OCI-LY3 (cell line): ENCODE measurements around the gene FANCC.

Experiments
- EZH2phosphoT487 ChIP-seq: fragments of 200-600 bp; shearing (Covaris generic); IDR thresholded peaks from 2 replicates; pipeline ENCODE4 v1.6.1; 2018; ENCODE audit warnings: antibody characterized with exemption, mixed run types, low read depth
- TF ChIP-seq, protein P1 (sequence below): fragments of 200-600, 300-600 bp; sonication (generic); IDR thresholded peaks from 2 replicates; pipeline ENCODE4 v1.5.1; 2014; ENCODE audit warnings: antibody characterized with exemption, low read length, low read depth

DNA sequence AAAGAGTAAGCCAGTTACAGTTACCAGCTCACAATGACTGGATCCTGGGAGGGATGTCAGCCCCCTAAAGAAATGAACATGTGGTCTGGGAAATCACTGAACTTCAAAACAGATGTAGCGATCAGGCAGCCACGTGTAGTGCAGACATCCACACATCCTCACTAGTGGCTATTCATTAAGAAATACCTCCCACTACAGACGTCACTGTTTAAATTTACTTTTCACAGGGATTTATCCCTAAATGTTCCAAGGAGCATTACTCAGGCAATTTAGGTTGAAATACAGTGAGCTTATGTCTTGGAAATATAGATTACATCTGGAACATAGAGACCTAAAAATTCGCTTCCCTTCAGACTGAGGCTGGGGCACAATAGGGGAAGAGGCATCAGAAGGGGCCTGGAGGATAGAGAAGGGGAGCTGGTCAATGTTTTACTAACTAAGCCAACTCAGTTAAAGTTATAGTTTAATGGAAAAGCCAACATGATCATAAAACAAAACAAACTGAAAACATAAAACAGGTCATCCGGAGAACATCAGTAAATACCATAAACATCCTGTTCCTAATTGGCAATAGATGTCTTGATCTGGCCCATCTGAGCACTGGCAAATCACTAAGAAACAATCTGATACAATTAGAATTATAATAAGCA, 92.3 kb downstream of the FANCC start:
- TF ChIP-seq, protein P1, sequence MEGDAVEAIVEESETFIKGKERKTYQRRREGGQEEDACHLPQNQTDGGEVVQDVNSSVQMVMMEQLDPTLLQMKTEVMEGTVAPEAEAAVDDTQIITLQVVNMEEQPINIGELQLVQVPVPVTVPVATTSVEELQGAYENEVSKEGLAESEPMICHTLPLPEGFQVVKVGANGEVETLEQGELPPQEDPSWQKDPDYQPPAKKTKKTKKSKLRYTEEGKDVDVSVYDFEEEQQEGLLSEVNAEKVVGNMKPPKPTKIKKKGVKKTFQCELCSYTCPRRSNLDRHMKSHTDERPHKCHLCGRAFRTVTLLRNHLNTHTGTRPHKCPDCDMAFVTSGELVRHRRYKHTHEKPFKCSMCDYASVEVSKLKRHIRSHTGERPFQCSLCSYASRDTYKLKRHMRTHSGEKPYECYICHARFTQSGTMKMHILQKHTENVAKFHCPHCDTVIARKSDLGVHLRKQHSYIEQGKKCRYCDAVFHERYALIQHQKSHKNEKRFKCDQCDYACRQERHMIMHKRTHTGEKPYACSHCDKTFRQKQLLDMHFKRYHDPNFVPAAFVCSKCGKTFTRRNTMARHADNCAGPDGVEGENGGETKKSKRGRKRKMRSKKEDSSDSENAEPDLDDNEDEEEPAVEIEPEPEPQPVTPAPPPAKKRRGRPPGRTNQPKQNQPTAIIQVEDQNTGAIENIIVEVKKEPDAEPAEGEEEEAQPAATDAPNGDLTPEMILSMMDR: no peak
- no peak for TF ChIP-seq EZH2phosphoT487
